Measurements from ENCODE around the gene ASPHD2. TPM values are rescaled to one million over a fixed set of nuclear protein-coding genes. Genes with fewer than 3 reads are reported as not detected.

Gene ASPHD2, protein sequence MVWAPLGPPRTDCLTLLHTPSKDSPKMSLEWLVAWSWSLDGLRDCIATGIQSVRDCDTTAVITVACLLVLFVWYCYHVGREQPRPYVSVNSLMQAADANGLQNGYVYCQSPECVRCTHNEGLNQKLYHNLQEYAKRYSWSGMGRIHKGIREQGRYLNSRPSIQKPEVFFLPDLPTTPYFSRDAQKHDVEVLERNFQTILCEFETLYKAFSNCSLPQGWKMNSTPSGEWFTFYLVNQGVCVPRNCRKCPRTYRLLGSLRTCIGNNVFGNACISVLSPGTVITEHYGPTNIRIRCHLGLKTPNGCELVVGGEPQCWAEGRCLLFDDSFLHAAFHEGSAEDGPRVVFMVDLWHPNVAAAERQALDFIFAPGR
- 0.65 and 1.1 TPM in 2 replicates for total RNA-seq

DNA sequence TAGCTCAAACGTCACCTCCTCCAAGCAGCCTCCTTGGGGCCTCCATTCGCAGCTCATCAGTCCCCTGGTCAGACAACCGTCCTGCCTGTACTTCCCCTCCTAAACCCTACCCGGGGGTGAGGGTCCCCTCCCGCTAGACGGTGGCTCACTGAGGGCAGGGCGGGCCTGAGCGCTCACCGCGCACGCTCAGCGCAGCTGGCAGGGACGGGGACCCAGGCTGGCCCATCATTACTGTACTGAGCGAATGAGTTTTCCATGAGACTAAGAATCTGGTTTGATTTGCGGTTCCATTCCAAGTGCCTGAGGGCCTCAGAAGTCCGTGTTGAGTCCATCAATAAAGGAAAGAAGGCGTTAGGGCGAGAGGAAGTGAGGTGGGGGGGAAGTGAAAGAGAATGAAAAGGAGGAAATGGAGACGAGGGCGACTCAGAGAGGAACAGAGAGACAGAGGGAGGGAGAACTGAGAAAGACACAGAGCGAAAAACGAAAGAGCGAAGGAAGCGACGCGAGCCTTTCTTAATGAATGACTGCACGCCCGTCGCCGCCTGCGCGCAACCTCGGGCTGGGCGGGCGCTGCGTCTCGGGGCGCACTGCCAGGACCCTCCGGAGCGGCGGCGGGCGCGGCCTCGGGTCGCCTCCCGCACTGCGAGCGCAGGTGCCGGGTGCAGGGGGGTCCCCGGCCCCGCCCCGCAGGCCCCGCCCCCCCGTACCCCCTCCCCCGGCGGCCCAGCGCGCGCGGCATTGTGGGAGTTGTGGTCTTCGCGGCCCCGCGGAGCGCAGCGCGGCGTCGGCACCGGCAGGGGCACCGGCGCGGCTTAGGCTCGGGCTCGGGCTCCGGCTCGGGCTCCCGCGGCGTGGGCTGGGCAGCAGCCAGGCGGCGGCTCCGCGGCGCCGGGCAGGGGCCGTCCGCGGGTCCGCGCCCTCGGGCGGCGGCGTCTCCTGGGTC, at the start of gene ASPHD2:
TSS of gene ASPHD2 (plus strand) at position 746 of the 943 bp plus-strand sequence. CDS start 4,356 bp downstream, outside the sequence.

DNA sequence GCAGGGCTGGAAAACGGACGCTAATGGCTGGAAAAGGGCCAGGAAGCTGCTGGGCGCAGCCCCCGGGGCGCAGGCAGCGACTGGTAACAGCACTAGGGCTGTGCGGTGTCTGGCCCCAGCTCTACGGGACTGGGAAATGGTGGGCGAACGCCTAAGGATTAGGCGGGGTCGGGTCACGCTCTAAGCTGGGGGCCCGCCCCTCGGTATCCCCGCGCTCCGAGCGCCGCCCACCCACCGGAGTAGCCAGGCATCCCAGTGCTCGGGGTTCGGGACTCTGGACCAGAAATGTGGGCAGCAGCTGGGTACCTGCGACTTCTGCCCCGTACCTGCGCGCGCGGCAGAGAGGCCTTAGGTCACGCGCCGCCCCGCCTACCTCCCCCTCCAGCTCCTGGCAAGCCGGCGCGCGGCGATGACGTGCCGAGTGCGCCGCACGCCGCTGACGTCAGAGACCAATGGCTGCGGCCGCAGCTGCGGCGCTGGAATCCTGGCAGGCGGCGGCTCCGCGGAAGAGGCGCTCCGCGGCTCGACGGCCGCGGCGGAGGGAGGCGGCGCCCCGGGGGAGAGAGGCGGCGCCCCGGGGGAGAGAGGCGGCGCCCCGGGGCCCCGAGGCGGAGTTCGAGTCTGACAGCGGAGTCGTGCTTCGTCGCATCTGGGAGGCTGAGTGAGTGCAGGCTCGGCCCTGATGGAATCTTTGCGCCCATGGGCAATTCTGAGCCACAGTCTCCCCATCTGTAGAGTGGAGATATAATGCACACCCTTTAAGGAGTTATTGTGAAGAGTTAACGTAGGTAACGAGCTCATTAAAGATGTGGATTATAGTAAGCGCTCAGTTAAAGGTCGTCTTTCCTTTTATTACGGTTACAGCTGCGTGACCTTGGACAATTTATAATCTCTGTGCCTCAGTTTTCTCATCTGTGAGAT, 54.6 kb downstream of the ASPHD2 start, which contains the start of the genes HPS4 and SRRD:
TSS of gene HPS4 (minus strand) at position 345 of the 921 bp plus-strand sequence. CDS start 2,021 bp downstream, outside the sequence.
TSS of gene SRRD (plus strand) at position 439 of the 921 bp plus-strand sequence. CDS start at position 453, 14 bp downstream.

Other genes with a start within 250 kb of the ASPHD2 start
- gene HPS4, start 54.5 kb downstream of the ASPHD2 start, total RNA-seq: 13.1 and 18.4 TPM in 2 replicates
- gene SRRD, start 54.6 kb downstream of the ASPHD2 start, total RNA-seq: 14.7 and 15.6 TPM in 2 replicates
- gene TFIP11, start 83.2 kb downstream of the ASPHD2 start, total RNA-seq: 32.7 and 37.6 TPM in 2 replicates
- gene TPST2, start 160.9 kb downstream of the ASPHD2 start, total RNA-seq: 49.1 and 78.6 TPM in 2 replicates
- 0.33 and 0.52 TPM in 2 replicates for gene CRYBB1, start 188.8 kb downstream of the ASPHD2 start, total RNA-seq
- gene CRYBA4, start 192.7 kb downstream of the ASPHD2 start, total RNA-seq: 0.22 TPM in 1 of 2 replicates, not detected in the other
- 0.69 and 0.98 TPM in 2 replicates for gene MIAT, start 228.3 kb downstream of the ASPHD2 start, total RNA-seq